ENCODE data around the gene COBLL1. TPM values are rescaled to one million over a fixed set of nuclear protein-coding genes. Genes with fewer than 3 reads are reported as not detected.

Gene COBLL1
- polyA plus RNA-seq, 1 donor (not counting 4 experiments of a cell fraction or from before 2014, with no cell fraction given) = 14.9 TPM

DNA sequence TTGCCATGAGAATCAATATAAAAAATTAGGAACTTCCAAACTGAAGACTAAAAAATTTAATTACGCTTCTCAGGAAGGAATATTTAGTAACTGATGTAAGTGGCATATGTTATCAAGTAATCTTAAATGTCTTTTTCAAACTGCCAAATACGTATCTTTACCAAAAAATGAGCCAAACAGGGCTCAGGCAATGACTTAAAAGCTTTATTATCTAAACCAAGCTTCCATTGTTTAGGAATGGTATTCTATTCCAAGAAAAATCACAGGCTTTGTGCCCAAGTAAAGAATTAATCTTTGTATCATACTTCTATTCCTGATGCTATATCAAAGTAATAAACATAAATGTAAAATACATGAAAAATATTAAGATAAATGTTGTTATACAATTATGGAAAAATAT, 148.7 kb downstream of the COBLL1 start:
- dilution Hi-C loops (cut with MboI; ENCODE audit: extremely low pct_ligation_motif_present, low sequenced_read_pairs) = no loop called here
- DNase-seq (ENCODE audit: low read depth, low spot score) = no peak
- Histone ChIP-seq H3K4me3 (ENCODE audit: control insufficient read depth in 2 of 3, extremely low read depth in 1 of 3, insufficient read depth in 2 of 3, low read depth in 1 of 3, low read length in 3 of 3) (no peak overlapping the region), H3K9ac (ENCODE audit: control insufficient read depth, extremely low read depth, insufficient read depth, low read length) (no peak overlapping the region), H3K27ac (ENCODE audit: control insufficient read depth, insufficient read depth, low read length) (no peak overlapping the region), H3K9me3 (ENCODE audit: control insufficient read depth, low read depth, low read length) (no peaks in the 10 kb centered on the region), H2AFZ (ENCODE audit: control insufficient read depth, low read length) (no peak overlapping the region), H3K36me3 (ENCODE audit: control insufficient read depth in 2 of 2, extremely low read depth in 1 of 2, insufficient read depth in 2 of 2, low read length in 2 of 2) (peaks cover 0 to 14% of the 10 kb centered on the region in 2 experiments), H3K4me2 (ENCODE audit: control insufficient read depth, extremely low read depth, insufficient read depth, low read depth, low read length) (no peak overlapping the region), H3K27me3 (ENCODE audit: control insufficient read depth, extremely low read depth, insufficient read depth, low read length) (no peaks in the 10 kb centered on the region), H3K9me1 (ENCODE audit: control insufficient read depth, extremely low read depth, insufficient read depth, low read length) (no peaks in the 10 kb centered on the region), H3K4me1 (ENCODE audit: control insufficient read depth, extremely low read depth, insufficient read depth, low read length) (no peaks in the 10 kb centered on the region), H3K79me2 (ENCODE audit: control insufficient read depth, insufficient read depth, low read length) (no peaks in the 10 kb centered on the region), H4K20me1 (ENCODE audit: control insufficient read depth, extremely low read depth, insufficient read depth, low read length) (no peaks in the 10 kb centered on the region)
- TF ChIP-seq, protein P1, sequence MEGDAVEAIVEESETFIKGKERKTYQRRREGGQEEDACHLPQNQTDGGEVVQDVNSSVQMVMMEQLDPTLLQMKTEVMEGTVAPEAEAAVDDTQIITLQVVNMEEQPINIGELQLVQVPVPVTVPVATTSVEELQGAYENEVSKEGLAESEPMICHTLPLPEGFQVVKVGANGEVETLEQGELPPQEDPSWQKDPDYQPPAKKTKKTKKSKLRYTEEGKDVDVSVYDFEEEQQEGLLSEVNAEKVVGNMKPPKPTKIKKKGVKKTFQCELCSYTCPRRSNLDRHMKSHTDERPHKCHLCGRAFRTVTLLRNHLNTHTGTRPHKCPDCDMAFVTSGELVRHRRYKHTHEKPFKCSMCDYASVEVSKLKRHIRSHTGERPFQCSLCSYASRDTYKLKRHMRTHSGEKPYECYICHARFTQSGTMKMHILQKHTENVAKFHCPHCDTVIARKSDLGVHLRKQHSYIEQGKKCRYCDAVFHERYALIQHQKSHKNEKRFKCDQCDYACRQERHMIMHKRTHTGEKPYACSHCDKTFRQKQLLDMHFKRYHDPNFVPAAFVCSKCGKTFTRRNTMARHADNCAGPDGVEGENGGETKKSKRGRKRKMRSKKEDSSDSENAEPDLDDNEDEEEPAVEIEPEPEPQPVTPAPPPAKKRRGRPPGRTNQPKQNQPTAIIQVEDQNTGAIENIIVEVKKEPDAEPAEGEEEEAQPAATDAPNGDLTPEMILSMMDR (optimal IDR thresholded peaks at IDR 0.05 in 1 of 3, IDR thresholded peaks at IDR 0.05 in 1 of 3, conservative IDR thresholded peaks at IDR 0.05 in 1 of 3; ENCODE audit: extremely low read depth in 1 of 3, insufficient read depth in 2 of 3, low read length in 3 of 3) = no peak
- no peak for TF ChIP-seq EZH2 (IDR thresholded peaks at IDR 0.05; ENCODE audit: low read length)
- FAIRE-seq = no peak

DNA sequence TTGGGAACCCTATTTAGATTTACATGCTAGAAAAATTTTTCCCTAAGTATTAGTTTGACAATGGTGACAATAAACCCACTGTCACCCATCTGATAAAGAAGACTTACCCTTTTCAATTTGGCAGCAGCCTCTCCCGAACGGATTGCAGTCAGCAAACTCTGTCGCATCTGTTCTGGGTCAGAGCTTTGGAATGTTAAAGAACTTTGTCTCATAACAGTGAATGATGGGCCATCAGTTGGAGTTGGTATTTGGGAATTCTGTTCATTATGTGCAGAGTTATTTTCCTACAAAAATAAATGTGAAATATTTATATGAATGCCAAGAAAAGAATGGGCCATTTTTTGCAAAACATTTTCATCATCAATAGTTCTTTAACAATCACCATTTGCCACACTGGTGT, 149.5 kb downstream of the COBLL1 start:
- H3K36me3 ChIP-seq (ENCODE audit: control insufficient read depth in 2 of 2, extremely low read depth in 1 of 2, insufficient read depth in 2 of 2, low read length in 2 of 2) = peaks cover 0 to 14% of the 10 kb centered on the region in 2 experiments
- H3K79me2 ChIP-seq (ENCODE audit: control insufficient read depth, insufficient read depth, low read length) = no peaks in the 10 kb centered on the region
- no peaks in the 10 kb centered on the region for H3K27me3 ChIP-seq (ENCODE audit: control insufficient read depth, extremely low read depth, insufficient read depth, low read length)
- no peak overlapping the region for H3K4me3 ChIP-seq (ENCODE audit: control insufficient read depth in 2 of 3, extremely low read depth in 1 of 3, insufficient read depth in 2 of 3, low read depth in 1 of 3, low read length in 3 of 3)
- no peak overlapping the region for H2AFZ ChIP-seq (ENCODE audit: control insufficient read depth, low read length)
- H3K4me1 ChIP-seq (ENCODE audit: control insufficient read depth, extremely low read depth, insufficient read depth, low read length) = no peaks in the 10 kb centered on the region
- H3K4me2 ChIP-seq (ENCODE audit: control insufficient read depth, extremely low read depth, insufficient read depth, low read depth, low read length) = no peak overlapping the region
- DNase-seq (ENCODE audit: low read depth, low spot score) = no peak
- H4K20me1 ChIP-seq (ENCODE audit: control insufficient read depth, extremely low read depth, insufficient read depth, low read length) = no peaks in the 10 kb centered on the region
- no peak for FAIRE-seq
- no peak overlapping the region for H3K9ac ChIP-seq (ENCODE audit: control insufficient read depth, extremely low read depth, insufficient read depth, low read length)
- H3K9me1 ChIP-seq (ENCODE audit: control insufficient read depth, extremely low read depth, insufficient read depth, low read length) = no peaks in the 10 kb centered on the region
- no peak for TF ChIP-seq EZH2 (IDR thresholded peaks at IDR 0.05; ENCODE audit: low read length)
- TF ChIP-seq, protein P1 (optimal IDR thresholded peaks at IDR 0.05 in 1 of 3, IDR thresholded peaks at IDR 0.05 in 1 of 3, conservative IDR thresholded peaks at IDR 0.05 in 1 of 3; ENCODE audit: extremely low read depth in 1 of 3, insufficient read depth in 2 of 3, low read length in 3 of 3) = no peak
- H3K9me3 ChIP-seq (ENCODE audit: control insufficient read depth, low read depth, low read length) = no peaks in the 10 kb centered on the region
- H3K27ac ChIP-seq (ENCODE audit: control insufficient read depth, insufficient read depth, low read length) = no peak overlapping the region
- dilution Hi-C loops (cut with MboI; ENCODE audit: extremely low pct_ligation_motif_present, low sequenced_read_pairs) = no loop called here
